ENCODE results near the gene TFAP2A.

The TFAP2A gene

GRCh38 chr6:10414756-10415616 lies at the start of gene TFAP2A:
Gene TFAP2A, minus strand, starts transcription at chr6:10415074. Its CDS starts 83 bp downstream, at chr6:10414991.
- DNase-seq, result no peak

GRCh38 chr6:10463491-10464481 lies 48.9 kb upstream of the TFAP2A start:
- no peak for DNase-seq

GRCh38 chr6:10463040-10463439 lies 48.2 kb upstream of the TFAP2A start:
- no peak for DNase-seq

- DNase-seq, result no peak
Measured at GRCh38 chr6:10461850-10462249, 47.0 kb upstream of the TFAP2A start.

- no peak for DNase-seq
Measured at GRCh38 chr6:10460096-10460495, 45.2 kb upstream of the TFAP2A start.

GRCh38 chr6:10458287-10458686 lies 43.4 kb upstream of the TFAP2A start:
- DNase-seq, result no peak

- no peak for DNase-seq
Measured at GRCh38 chr6:10453596-10453995, 38.7 kb upstream of the TFAP2A start.

- DNase-seq, result no peak
Measured at GRCh38 chr6:10451828-10452509, 37.1 kb upstream of the TFAP2A start.

GRCh38 chr6:10451394-10451793 lies 36.5 kb upstream of the TFAP2A start:
- no peak for DNase-seq

GRCh38 chr6:10449751-10450150 lies 34.9 kb upstream of the TFAP2A start:
- no peak for DNase-seq

- no peak for DNase-seq
Measured at GRCh38 chr6:10448096-10448495, 33.2 kb upstream of the TFAP2A start.

- DNase-seq, result no peak
Measured at GRCh38 chr6:10446548-10446947, 31.7 kb upstream of the TFAP2A start.

- DNase-seq, result no peak
Measured at GRCh38 chr6:10441655-10442009, 26.8 kb upstream of the TFAP2A start.

GRCh38 chr6:10441004-10441654 lies 26.3 kb upstream of the TFAP2A start:
- no peak for DNase-seq

GRCh38 chr6:10437891-10438290 lies 23.0 kb upstream of the TFAP2A start:
- DNase-seq, result no peak

- DNase-seq, result no peak
Measured at GRCh38 chr6:10434235-10434634, 19.4 kb upstream of the TFAP2A start.

GRCh38 chr6:10433322-10433721 lies 18.4 kb upstream of the TFAP2A start:
- no peak for DNase-seq

- DNase-seq, result no peak
Measured at GRCh38 chr6:10431423-10432164, 16.7 kb upstream of the TFAP2A start.

- peak; percentile 40 for DNase-seq
Measured at GRCh38 chr6:10429638-10430427, 15.0 kb upstream of the TFAP2A start.

GRCh38 chr6:10426781-10427279 lies 12.0 kb upstream of the TFAP2A start:
- DNase-seq, result no peak

All from activated CD4-positive, alpha-beta T cell treated with anti-CD3 and anti-CD28 coated beads, Interleukin-2, Interleukin-6, amounts not matched to agents 100 ng/mL and 50 ng/mL, durations not matched to agents 16 hours and 8 hours (primary cell).